ENCODE data around the gene GPN1. TPM values are rescaled to one million over a fixed set of nuclear protein-coding genes. Genes with fewer than 3 reads are reported as not detected.
"Not testable (repeated sequence)": the region's sequence is repeated elsewhere in the genome, so short reads cannot be mapped to it uniquely, and the experiment has no call there.

The GPN1 gene
- total and polyA plus RNA-seq, 7 donors = 15.2 to 31.2 (median 24.4) TPM

DNA sequence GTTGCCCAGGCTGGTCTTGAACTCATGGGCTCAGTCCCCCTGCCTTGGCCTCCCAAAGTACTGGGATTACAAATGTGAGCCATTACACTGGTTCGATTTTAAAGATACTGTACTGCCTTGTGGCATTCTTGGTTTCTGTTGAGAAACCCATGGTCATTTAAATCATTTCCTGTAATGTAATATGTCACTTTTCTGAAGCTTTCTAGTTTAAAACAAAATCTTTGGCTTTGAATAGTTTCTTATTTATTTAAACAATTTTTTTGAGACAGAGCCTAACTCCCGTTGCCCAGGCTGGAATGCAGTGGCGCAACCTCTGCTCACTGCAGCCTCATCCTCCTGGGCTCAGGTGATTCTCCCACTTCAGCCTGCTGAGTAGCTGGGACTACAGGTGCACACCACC, 37.1 kb upstream of the GPN1 start:
- Histone ChIP-seq H3K4me3 (no peak overlapping the region), H3K36me3 (no peaks in the 10 kb centered on the region), H3K4me1 (peaks cover 0 to 5% (median 3%) of the 10 kb centered on the region in 4 donors), H3K9me3 (peaks cover 0 to 3% (median 0%) of the 10 kb centered on the region in 4 donors), H3K27me3 (no peaks in the 10 kb centered on the region), H3K27ac (no peak overlapping the region)
- no peak for DNase-seq
- intact Hi-C loops (cut with DNase I) = no loop called here
- WGBS, 2 donors = 89 to 93% methylated on average over 3 of the region's 3 CpGs
- TF ChIP-seq EP300 (IDR thresholded peaks at IDR 0.05) = no peak
- no peak for TF ChIP-seq POLR2AphosphoS5 (IDR thresholded peaks at IDR 0.05)

DNA sequence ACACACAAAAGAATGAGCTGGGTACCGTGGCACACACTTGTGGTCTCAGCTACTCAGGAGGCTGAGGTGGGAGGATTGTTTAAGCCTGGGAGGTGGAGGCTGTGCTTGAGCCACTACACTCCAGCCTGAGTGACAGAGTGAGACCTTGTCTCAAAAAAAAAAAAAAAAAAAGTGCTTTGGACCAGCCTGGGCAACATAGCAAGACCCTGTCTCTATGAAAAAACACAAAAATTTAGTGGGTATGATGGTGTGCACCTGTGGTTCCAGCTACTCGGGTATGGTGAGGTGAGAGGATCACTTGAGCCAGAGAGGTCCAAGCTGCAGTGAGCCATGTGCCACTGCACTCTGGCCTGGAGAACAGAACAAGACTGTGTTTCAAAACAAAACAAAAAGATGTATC, 35.6 kb upstream of the GPN1 start:
- H3K4me3 ChIP-seq = no peak overlapping the region
- H3K9me3 ChIP-seq = peaks cover 0 to 3% (median 0%) of the 10 kb centered on the region in 4 donors
- no peak for DNase-seq
- no peaks in the 10 kb centered on the region for H3K27me3 ChIP-seq
- H3K27ac ChIP-seq = no peak overlapping the region
- H3K4me1 ChIP-seq = peaks cover 0 to 15% (median 9%) of the 10 kb centered on the region in 4 donors
- intact Hi-C loops (cut with DNase I) = no loop called here
- no peaks in the 10 kb centered on the region for H3K36me3 ChIP-seq
- TF ChIP-seq EP300 (IDR thresholded peaks at IDR 0.05) (no peak), CTCF (IDR thresholded peaks at IDR 0.05) (no peak), POLR2A (IDR thresholded peaks at IDR 0.05) (no peak), POLR2AphosphoS5 (IDR thresholded peaks at IDR 0.05) (no peak)
- WGBS, 2 donors = 97 to 98% methylated on average over 2 of the region's 2 CpGs

- intact Hi-C loops (cut with DNase I); H3K4me3 ChIP-seq; H3K36me3 ChIP-seq; DNase-seq; H3K27me3 ChIP-seq; H3K9me3 ChIP-seq; H3K27ac ChIP-seq: not testable (repeated sequence)
- H3K4me1 ChIP-seq = peaks cover 0 to 15% (median 9%) of the 10 kb centered on the region in 4 donors
- 98 to 99% methylated on average over 45 of the region's 45 CpGs for WGBS, 2 donors
Observed at GRCh38 chr2:27594020-27594703, 34.7 kb upstream of the GPN1 start.

DNA sequence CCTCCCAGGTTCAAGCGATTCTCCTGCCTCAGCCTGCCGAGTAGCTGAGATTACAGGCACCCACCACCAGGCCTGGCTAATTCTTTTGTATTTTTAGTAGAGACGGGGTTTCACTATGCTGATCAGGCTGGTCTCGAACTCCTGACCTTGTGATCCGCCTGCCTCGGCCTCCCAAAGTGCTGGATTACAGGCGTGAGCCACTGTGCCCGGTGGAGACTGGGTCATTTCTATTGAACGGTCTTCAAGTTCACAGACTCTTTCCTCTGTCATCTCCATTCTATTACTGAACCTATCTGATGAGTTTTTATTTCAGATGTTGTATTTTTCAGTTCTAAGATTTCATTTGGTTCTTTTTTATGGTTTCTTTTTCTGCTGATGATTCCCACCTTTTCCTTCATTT, 33.4 kb upstream of the GPN1 start:
- 98% methylated on average over 9 of the region's 9 CpGs for WGBS, 2 donors

GRCh38 chr2:27596627-27597026, 32.2 kb upstream of the GPN1 start:
- peaks cover 0 to 15% (median 9%) of the 10 kb centered on the region in 4 donors for H3K4me1 ChIP-seq
- no peak for TF ChIP-seq POLR2AphosphoS5 (IDR thresholded peaks at IDR 0.05)
- TF ChIP-seq POLR2A (IDR thresholded peaks at IDR 0.05) = no peak
- TF ChIP-seq EP300 (IDR thresholded peaks at IDR 0.05) = no peak
- TF ChIP-seq CTCF (IDR thresholded peaks at IDR 0.05) = no peak
- no peak overlapping the region for H3K4me3 ChIP-seq
- intact Hi-C loops (cut with DNase I) = no loop called here
- 80 to 92% methylated on average over 1 of the region's 1 CpG for WGBS, 2 donors
- no peak for DNase-seq
- H3K27me3 ChIP-seq = no peaks in the 10 kb centered on the region
- H3K27ac ChIP-seq = no peak overlapping the region
- H3K36me3 ChIP-seq = peaks cover 0 to 30% (median 9%) of the 10 kb centered on the region in 4 donors
- H3K9me3 ChIP-seq = no peaks in the 10 kb centered on the region

More for the DNA sequence above, 33.4 kb upstream of the GPN1 start:
- peaks cover 0 to 18% (median 5%) of the 10 kb centered on the region in 4 donors for H3K36me3 ChIP-seq
- H3K27ac ChIP-seq; H3K4me3 ChIP-seq; intact Hi-C loops (cut with DNase I); H3K9me3 ChIP-seq; H3K27me3 ChIP-seq; DNase-seq: not testable (repeated sequence)
- peaks cover 0 to 15% (median 9%) of the 10 kb centered on the region in 4 donors for H3K4me1 ChIP-seq

DNA sequence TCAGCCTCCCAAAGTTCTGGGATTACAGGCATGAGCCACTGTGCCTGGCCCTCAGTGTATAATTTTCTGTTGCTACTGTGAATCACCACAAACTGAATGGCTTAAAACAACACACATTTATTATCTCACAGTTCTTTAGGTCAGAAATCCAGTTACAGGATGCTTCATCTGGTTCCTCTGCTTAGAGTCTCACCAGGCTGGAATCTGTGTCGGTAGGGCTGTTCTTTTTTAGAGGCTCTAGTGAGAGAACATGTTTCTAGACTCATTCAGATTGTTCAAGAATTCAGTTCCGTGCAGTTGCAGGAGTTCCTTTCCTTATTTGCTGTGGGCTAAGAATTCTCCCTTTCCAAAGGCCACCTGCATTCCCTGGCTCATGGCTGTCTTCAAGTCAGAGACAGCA, 22.2 kb upstream of the GPN1 start:
- DNase-seq = no peak
- no peaks in the 10 kb centered on the region for H3K9me3 ChIP-seq
- TF ChIP-seq EP300 (IDR thresholded peaks at IDR 0.05) (no peak), POLR2A (IDR thresholded peaks at IDR 0.05) (no peak), POLR2AphosphoS5 (IDR thresholded peaks at IDR 0.05) (no peak), CTCF (IDR thresholded peaks at IDR 0.05) (no peak)
- no peaks in the 10 kb centered on the region for H3K4me1 ChIP-seq
- intact Hi-C loops (cut with DNase I) = no loop called here
- H3K27me3 ChIP-seq = no peaks in the 10 kb centered on the region
- H3K4me3 ChIP-seq = no peak overlapping the region
- peaks cover 22 to 94% (median 28%) of the 10 kb centered on the region in 4 donors for H3K36me3 ChIP-seq
- H3K27ac ChIP-seq = no peak overlapping the region
- WGBS, 2 donors = 92 to 95% methylated on average over 2 of the region's 2 CpGs

Measured in sigmoid colon (tissue), 7 donors.